ENCODE data around the gene RGS12. TPM values are rescaled to one million over a fixed set of nuclear protein-coding genes. Genes with fewer than 3 reads are reported as not detected.

RGS12 gene
- total RNA-seq, 1 experiment from 2014 or later: 16.9 TPM

GRCh38 chr4:3329887-3330286 is 37.1 kb downstream of the RGS12 start:
- no peak overlapping the region for H3K27ac Mint-ChIP-seq
- no peak for DNase-seq
- H3K9me3 Mint-ChIP-seq: no peaks in the 10 kb centered on the region
- Histone ChIP-seq H3K9me3 (ENCODE audit: control insufficient read depth, low read depth, low read length) (no peaks in the 10 kb centered on the region), H3K9ac (ENCODE audit: extremely low read depth, insufficient read length, low read length) (no peak overlapping the region), H2AK5ac (ENCODE audit: insufficient read length, low read length) (no peak overlapping the region), H3K23me2 (ENCODE audit: insufficient read length, low read depth, low read length, poor library complexity, severe bottlenecking) (peaks cover 7% of the 10 kb centered on the region), H2BK20ac (ENCODE audit: low read depth, low read length, poor library complexity, severe bottlenecking) (no peak overlapping the region), H3K14ac (ENCODE audit: insufficient read depth, low read length) (no peak overlapping the region), H3K56ac (ENCODE audit: insufficient read length, low read depth, low read length) (no peak overlapping the region), H3K27me3 (ENCODE audit: insufficient read depth, low read length) (no peaks in the 10 kb centered on the region), H3K4me1 (ENCODE audit: insufficient read depth, low read length) (no peaks in the 10 kb centered on the region; the same call in 1 of the 2 replicates), H2BK5ac (ENCODE audit: insufficient read length, low read length) (no peak overlapping the region), H3K79me2 (ENCODE audit: insufficient read depth, low read length) (0 out of 2 replicates have a peak, but pooled peaks cover 2% of the 10 kb centered on the region), H3K79me1 (ENCODE audit: insufficient read depth, low read depth, low read length, poor library complexity, severe bottlenecking) (peaks cover 2% of the 10 kb centered on the region), H4K91ac (ENCODE audit: insufficient read length, low read depth, low read length) (no peak overlapping the region), H2BK120ac (ENCODE audit: low read depth, low read length, poor library complexity, severe bottlenecking) (no peak overlapping the region), H3K23ac (ENCODE audit: insufficient read length, low read depth, low read length) (no peak overlapping the region), H2BK12ac (ENCODE audit: insufficient read length, low read depth, low read length) (no peak overlapping the region), H3K4me2 (ENCODE audit: insufficient read depth, insufficient read length, low read length) (no peak overlapping the region), H4K8ac (replicated peaks; ENCODE audit: insufficient read length, low read depth, low read length) (no peak overlapping the region), H2BK15ac (ENCODE audit: low read depth, low read length) (no peak overlapping the region), H3K27ac (ENCODE audit: insufficient read length, low read depth, low read length) (no peak overlapping the region), H4K5ac (ENCODE audit: insufficient read length, low read depth, low read length) (no peak overlapping the region), H4K20me1 (ENCODE audit: control insufficient read depth, insufficient read depth, insufficient read length) (no peaks in the 10 kb centered on the region), H2AFZ (ENCODE audit: low read length) (no peak overlapping the region), H3T11ph (ENCODE audit: low read length) (no peak overlapping the region), H3K18ac (ENCODE audit: insufficient read length, low read depth, low read length) (no peak overlapping the region), H3K4ac (ENCODE audit: low read depth, low read length) (no peak overlapping the region)
- no CpG with 5 or more reads among the region's 3 CpGs for WGBS (ENCODE audit: extremely low coverage, insufficient read length, low lambda C conversion rate)
- TF ChIP-seq, protein P1, sequence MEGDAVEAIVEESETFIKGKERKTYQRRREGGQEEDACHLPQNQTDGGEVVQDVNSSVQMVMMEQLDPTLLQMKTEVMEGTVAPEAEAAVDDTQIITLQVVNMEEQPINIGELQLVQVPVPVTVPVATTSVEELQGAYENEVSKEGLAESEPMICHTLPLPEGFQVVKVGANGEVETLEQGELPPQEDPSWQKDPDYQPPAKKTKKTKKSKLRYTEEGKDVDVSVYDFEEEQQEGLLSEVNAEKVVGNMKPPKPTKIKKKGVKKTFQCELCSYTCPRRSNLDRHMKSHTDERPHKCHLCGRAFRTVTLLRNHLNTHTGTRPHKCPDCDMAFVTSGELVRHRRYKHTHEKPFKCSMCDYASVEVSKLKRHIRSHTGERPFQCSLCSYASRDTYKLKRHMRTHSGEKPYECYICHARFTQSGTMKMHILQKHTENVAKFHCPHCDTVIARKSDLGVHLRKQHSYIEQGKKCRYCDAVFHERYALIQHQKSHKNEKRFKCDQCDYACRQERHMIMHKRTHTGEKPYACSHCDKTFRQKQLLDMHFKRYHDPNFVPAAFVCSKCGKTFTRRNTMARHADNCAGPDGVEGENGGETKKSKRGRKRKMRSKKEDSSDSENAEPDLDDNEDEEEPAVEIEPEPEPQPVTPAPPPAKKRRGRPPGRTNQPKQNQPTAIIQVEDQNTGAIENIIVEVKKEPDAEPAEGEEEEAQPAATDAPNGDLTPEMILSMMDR (conservative IDR thresholded peaks at IDR 0.05): no peak
- peaks cover 7 to 12% of the 10 kb centered on the region in 2 experiments; a peak in 3 of 4 replicates for H3K4me1 Mint-ChIP-seq
- no peaks in the 10 kb centered on the region for H3K27me3 Mint-ChIP-seq (ENCODE audit: low read depth)
- no peaks in the 10 kb centered on the region for H3K36me3 Mint-ChIP-seq (ENCODE audit: insufficient read depth in 1 of 3, low read depth in 3 of 3)
- no peak overlapping the region; a peak in 1 of 5 replicates for H3K4me3 Mint-ChIP-seq

Measured in H9 (cell line).